Measurements from ENCODE around the gene LAMB1. TPM values are rescaled to one million over a fixed set of nuclear protein-coding genes. Genes with fewer than 3 reads are reported as not detected.

The LAMB1 gene
- total RNA-seq, 1 donor, result 410 TPM

DNA sequence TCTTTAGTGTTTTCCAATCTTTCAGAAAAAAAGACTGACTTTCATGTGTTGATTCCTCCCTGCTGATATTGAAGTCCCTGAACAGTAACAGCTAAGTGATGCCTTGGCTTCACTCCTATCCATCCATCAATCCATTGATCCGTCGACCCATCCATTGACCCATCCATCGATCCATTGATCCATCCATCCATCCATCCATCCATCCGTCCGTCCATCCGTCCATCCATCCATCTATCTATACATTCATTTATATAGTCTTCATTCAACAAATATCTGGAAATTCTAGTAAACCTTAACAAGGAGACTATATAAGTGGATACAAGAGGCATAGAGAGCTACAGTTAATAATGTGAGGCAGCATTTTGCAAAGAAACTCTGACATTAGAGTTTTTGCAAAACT, 21.6 kb upstream of the LAMB1 start:
- H3K79me2 ChIP-seq (ENCODE audit: insufficient read depth, low read length), result no peaks in the 10 kb centered on the region
- TF ChIP-seq, protein P1, sequence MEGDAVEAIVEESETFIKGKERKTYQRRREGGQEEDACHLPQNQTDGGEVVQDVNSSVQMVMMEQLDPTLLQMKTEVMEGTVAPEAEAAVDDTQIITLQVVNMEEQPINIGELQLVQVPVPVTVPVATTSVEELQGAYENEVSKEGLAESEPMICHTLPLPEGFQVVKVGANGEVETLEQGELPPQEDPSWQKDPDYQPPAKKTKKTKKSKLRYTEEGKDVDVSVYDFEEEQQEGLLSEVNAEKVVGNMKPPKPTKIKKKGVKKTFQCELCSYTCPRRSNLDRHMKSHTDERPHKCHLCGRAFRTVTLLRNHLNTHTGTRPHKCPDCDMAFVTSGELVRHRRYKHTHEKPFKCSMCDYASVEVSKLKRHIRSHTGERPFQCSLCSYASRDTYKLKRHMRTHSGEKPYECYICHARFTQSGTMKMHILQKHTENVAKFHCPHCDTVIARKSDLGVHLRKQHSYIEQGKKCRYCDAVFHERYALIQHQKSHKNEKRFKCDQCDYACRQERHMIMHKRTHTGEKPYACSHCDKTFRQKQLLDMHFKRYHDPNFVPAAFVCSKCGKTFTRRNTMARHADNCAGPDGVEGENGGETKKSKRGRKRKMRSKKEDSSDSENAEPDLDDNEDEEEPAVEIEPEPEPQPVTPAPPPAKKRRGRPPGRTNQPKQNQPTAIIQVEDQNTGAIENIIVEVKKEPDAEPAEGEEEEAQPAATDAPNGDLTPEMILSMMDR (IDR thresholded peaks at IDR 0.05; ENCODE audit: extremely low read depth, low read depth, low read length), result no peak
- H3K36me3 ChIP-seq (ENCODE audit: insufficient read depth, low read length), result no peaks in the 10 kb centered on the region
- no peaks in the 10 kb centered on the region for H3K27me3 ChIP-seq (ENCODE audit: insufficient read depth, low read length)
- H4K20me1 ChIP-seq (ENCODE audit: insufficient read depth, low read length), result no peaks in the 10 kb centered on the region
- no peak overlapping the region for H3K27ac ChIP-seq (ENCODE audit: low read depth, low read length)
- no peak for DNase-seq (ENCODE audit: insufficient read length, low spot score, missing footprints)
- H3K9me3 ChIP-seq (ENCODE audit: low read depth, low read length), result no peaks in the 10 kb centered on the region
- H3K4me1 ChIP-seq (ENCODE audit: insufficient read depth, low read length), result peaks cover 16% of the 10 kb centered on the region
- H3K4me3 ChIP-seq (ENCODE audit: insufficient read depth, low read length), result no peak overlapping the region
- no peak overlapping the region for H3K4me2 ChIP-seq (ENCODE audit: insufficient read depth, low read length)
- H2AFZ ChIP-seq (ENCODE audit: low read length), result no peak overlapping the region

DNA sequence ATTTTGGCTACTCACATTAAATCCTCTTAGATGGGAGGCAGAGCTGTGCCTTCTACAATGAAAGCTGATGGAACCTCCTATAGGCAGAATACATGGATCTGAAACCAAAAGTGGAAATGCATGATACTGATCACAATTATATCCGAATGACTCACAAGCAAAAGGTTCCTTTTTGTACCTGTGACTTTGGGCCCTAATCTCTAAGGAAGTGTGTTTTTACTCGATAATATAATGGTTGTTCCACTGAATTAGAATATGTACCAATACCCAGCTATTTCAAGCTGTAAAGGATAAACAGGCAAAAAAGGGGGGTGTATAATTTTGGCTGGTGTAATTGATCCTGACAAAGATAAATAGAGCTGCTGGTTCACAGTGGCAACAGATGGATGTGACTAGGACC, 17.6 kb upstream of the LAMB1 start:
- H3K27ac ChIP-seq (ENCODE audit: low read depth, low read length), result no peak overlapping the region
- peaks cover 25% of the 10 kb centered on the region for H3K4me1 ChIP-seq (ENCODE audit: insufficient read depth, low read length)
- no peak overlapping the region for H3K4me3 ChIP-seq (ENCODE audit: insufficient read depth, low read length)
- no peak overlapping the region for H3K4me2 ChIP-seq (ENCODE audit: insufficient read depth, low read length)
- H3K36me3 ChIP-seq (ENCODE audit: insufficient read depth, low read length), result no peaks in the 10 kb centered on the region
- no peaks in the 10 kb centered on the region for H3K27me3 ChIP-seq (ENCODE audit: insufficient read depth, low read length)
- TF ChIP-seq, protein P1 (IDR thresholded peaks at IDR 0.05; ENCODE audit: extremely low read depth, low read depth, low read length), result no peak
- no peaks in the 10 kb centered on the region for H4K20me1 ChIP-seq (ENCODE audit: insufficient read depth, low read length)
- no peaks in the 10 kb centered on the region for H3K9me3 ChIP-seq (ENCODE audit: low read depth, low read length)
- no peak overlapping the region for H2AFZ ChIP-seq (ENCODE audit: low read length)
- DNase-seq (ENCODE audit: insufficient read length, low spot score, missing footprints), result no peak
- H3K79me2 ChIP-seq (ENCODE audit: insufficient read depth, low read length), result no peaks in the 10 kb centered on the region

DNA sequence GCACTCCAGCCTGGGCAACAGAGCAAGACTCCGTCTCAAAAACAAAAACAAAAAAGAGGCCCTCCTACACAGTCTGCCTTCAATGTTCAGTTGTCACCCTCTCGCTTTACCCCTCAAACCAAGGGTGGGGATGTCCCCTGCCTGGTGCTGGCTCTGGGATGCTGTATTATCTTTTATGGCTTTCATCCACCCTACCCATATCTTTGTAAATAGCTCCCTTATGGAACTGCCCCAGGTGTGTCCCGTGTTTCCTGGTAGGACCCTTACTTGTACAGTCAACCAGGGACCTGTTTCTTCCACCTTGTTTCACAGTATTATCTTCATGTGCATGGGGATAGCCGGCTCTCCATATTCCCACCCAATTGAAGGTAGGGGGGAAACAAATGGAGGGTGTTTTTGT, 15.7 kb upstream of the LAMB1 start:
- Histone ChIP-seq H3K4me2 (ENCODE audit: insufficient read depth, low read length) (no peak overlapping the region), H2AFZ (ENCODE audit: low read length) (no peak overlapping the region), H3K4me3 (ENCODE audit: insufficient read depth, low read length) (no peak overlapping the region), H3K27me3 (ENCODE audit: insufficient read depth, low read length) (no peaks in the 10 kb centered on the region), H3K36me3 (ENCODE audit: insufficient read depth, low read length) (no peaks in the 10 kb centered on the region), H3K79me2 (ENCODE audit: insufficient read depth, low read length) (no peaks in the 10 kb centered on the region), H3K9me3 (ENCODE audit: low read depth, low read length) (no peaks in the 10 kb centered on the region), H4K20me1 (ENCODE audit: insufficient read depth, low read length) (no peaks in the 10 kb centered on the region), H3K4me1 (ENCODE audit: insufficient read depth, low read length) (peaks cover 43% of the 10 kb centered on the region), H3K27ac (ENCODE audit: low read depth, low read length) (no peak overlapping the region)
- TF ChIP-seq, protein P1 (IDR thresholded peaks at IDR 0.05; ENCODE audit: extremely low read depth, low read depth, low read length), result no peak
- DNase-seq (ENCODE audit: insufficient read length, low spot score, missing footprints), result no peak

DNA sequence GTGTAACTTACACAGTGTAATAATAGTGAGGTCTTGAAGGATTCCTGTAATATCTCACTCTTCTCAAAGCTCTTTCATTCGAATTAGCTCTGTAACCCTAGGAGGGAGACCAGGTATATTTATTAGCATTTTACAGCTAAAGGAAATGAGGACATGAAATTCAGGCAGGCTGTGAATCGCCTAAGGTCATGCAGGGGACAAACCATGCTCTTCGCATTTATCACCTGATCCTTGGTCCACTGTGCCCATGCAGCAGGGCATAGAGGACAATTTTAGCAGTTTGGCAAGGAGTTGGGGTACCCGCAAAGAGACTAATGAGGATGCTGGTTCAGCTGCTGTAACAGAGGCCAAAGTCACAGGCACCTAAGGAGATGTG, 14.8 kb upstream of the LAMB1 start:
- TF ChIP-seq, protein P1 (IDR thresholded peaks at IDR 0.05; ENCODE audit: extremely low read depth, low read depth, low read length), result no peak
- no peak for DNase-seq (ENCODE audit: insufficient read length, low spot score, missing footprints)
- H3K4me1 ChIP-seq (ENCODE audit: insufficient read depth, low read length), result peaks cover 49% of the 10 kb centered on the region

More for the DNA sequence above, 14.8 kb upstream of the LAMB1 start:
- Histone ChIP-seq H3K4me3 (ENCODE audit: insufficient read depth, low read length) (no peak overlapping the region), H3K9me3 (ENCODE audit: low read depth, low read length) (no peaks in the 10 kb centered on the region), H3K79me2 (ENCODE audit: insufficient read depth, low read length) (no peaks in the 10 kb centered on the region), H2AFZ (ENCODE audit: low read length) (no peak overlapping the region), H3K36me3 (ENCODE audit: insufficient read depth, low read length) (no peaks in the 10 kb centered on the region), H3K27me3 (ENCODE audit: insufficient read depth, low read length) (no peaks in the 10 kb centered on the region), H3K4me2 (ENCODE audit: insufficient read depth, low read length) (no peak overlapping the region), H4K20me1 (ENCODE audit: insufficient read depth, low read length) (no peaks in the 10 kb centered on the region), H3K27ac (ENCODE audit: low read depth, low read length) (no peak overlapping the region)
